Nephron (organoid): ENCODE data around the gene BBS5.
"Not testable (repeated sequence)": the region's sequence is repeated elsewhere in the genome, so short reads cannot be mapped to it uniquely, and the experiment has no call there.

Experiments
- H3K27ac Mint-ChIP-seq, 3 experiments: 2 replicates each; pipeline ENCODE4 v1.8.0; 2020; ENCODE audit warnings: mixed read lengths in 3 of 3, mild to moderate bottlenecking in 2 of 3, moderate library complexity in 1 of 3
- H3K27me3 Mint-ChIP-seq: 2 replicates; pipeline ENCODE4 v1.8.0; 2021; ENCODE audit warnings: low read depth, mild to moderate bottlenecking, moderate library complexity, mixed read lengths
- H3K36me3 Mint-ChIP-seq: 2 replicates; pipeline ENCODE4 v1.8.0; 2020; ENCODE audit warnings: low read depth, mixed read lengths
- H3K4me1 Mint-ChIP-seq: 2 replicates; pipeline ENCODE4 v1.8.0; 2020; ENCODE audit warnings: mixed read lengths
- H3K4me3 Mint-ChIP-seq, 3 experiments: 2 replicates each; pipeline ENCODE4 v1.8.0; 2020; ENCODE audit warnings: mild to moderate bottlenecking in 3 of 3, mixed read lengths in 3 of 3, moderate library complexity in 2 of 3
- H3K9me3 Mint-ChIP-seq: 2 replicates; pipeline ENCODE4 v1.8.0; 2020; ENCODE audit warnings: mixed read lengths
- CTCF ChIP-seq, 3 experiments: fragments of 200-600 bp; sonication (generic); IDR thresholded peaks; one replicate each; pipeline ENCODE4 v1.5.0; 2021; ENCODE audit warnings: antibody characterized with exemption in 3 of 3; ENCODE audit not compliant: unreplicated experiment in 3 of 3

BBS5 gene

GRCh38 chr2:169448865-169449264 lies 30.4 kb upstream of the BBS5 start:
- no peak overlapping the region for H3K27ac Mint-ChIP-seq
- H3K4me1 Mint-ChIP-seq = no peaks in the 10 kb centered on the region
- TF ChIP-seq CTCF (IDR thresholded peaks at IDR 0.05; ENCODE audit: unreplicated experiment in 3 of 3) = no peak
- H3K36me3 Mint-ChIP-seq = no peaks in the 10 kb centered on the region
- H3K27me3 Mint-ChIP-seq = no peaks in the 10 kb centered on the region
- H3K4me3 Mint-ChIP-seq = no peak overlapping the region
- peaks cover 5% of the 10 kb centered on the region for H3K9me3 Mint-ChIP-seq

DNA sequence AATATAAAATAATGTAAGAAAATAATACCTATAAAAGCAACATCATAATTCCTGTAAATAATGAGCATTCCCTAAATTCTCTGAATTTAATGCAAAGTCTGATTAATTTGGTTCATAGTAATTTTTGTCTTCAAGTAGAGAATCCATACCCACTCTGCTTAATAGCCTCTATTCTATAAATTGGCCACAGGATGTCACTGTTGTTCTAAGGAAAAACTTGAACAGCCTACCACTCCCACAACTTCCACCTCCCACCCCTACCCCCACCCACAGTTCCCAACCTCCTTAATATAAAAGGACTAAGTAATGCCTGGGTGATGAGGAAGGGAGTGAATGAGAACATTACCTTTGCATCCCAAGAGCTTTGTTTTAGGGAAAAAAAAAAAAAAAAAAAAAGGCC lies 27.2 kb upstream of the BBS5 start:
- Mint-ChIP-seq H3K4me1 (no peaks in the 10 kb centered on the region), H3K27me3 (no peaks in the 10 kb centered on the region), H3K27ac (no peak overlapping the region), H3K9me3 (peaks cover 11% of the 10 kb centered on the region), H3K36me3 (no peaks in the 10 kb centered on the region), H3K4me3 (no peak overlapping the region)
- TF ChIP-seq CTCF (IDR thresholded peaks at IDR 0.05; ENCODE audit: unreplicated experiment in 3 of 3) = peak; percentile 35 to 57 (median 54)

- not testable (repeated sequence) for H3K27ac Mint-ChIP-seq, H3K4me1 Mint-ChIP-seq, H3K27me3 Mint-ChIP-seq, H3K36me3 Mint-ChIP-seq, H3K4me3 Mint-ChIP-seq
- H3K9me3 Mint-ChIP-seq = peaks cover 14% of the 10 kb centered on the region
Measured at GRCh38 chr2:169453044-169453443, 26.2 kb upstream of the BBS5 start.

- Mint-ChIP-seq H3K27ac (no peak overlapping the region), H3K27me3 (peaks cover 5% of the 10 kb centered on the region), H3K9me3 (peaks cover 5% of the 10 kb centered on the region), H3K4me3 (no peak overlapping the region), H3K4me1 (no peaks in the 10 kb centered on the region), H3K36me3 (no peaks in the 10 kb centered on the region)
- no peak for TF ChIP-seq CTCF (IDR thresholded peaks at IDR 0.05; ENCODE audit: unreplicated experiment in 3 of 3)
Measured at GRCh38 chr2:169461143-169461542, 18.2 kb upstream of the BBS5 start.

DNA sequence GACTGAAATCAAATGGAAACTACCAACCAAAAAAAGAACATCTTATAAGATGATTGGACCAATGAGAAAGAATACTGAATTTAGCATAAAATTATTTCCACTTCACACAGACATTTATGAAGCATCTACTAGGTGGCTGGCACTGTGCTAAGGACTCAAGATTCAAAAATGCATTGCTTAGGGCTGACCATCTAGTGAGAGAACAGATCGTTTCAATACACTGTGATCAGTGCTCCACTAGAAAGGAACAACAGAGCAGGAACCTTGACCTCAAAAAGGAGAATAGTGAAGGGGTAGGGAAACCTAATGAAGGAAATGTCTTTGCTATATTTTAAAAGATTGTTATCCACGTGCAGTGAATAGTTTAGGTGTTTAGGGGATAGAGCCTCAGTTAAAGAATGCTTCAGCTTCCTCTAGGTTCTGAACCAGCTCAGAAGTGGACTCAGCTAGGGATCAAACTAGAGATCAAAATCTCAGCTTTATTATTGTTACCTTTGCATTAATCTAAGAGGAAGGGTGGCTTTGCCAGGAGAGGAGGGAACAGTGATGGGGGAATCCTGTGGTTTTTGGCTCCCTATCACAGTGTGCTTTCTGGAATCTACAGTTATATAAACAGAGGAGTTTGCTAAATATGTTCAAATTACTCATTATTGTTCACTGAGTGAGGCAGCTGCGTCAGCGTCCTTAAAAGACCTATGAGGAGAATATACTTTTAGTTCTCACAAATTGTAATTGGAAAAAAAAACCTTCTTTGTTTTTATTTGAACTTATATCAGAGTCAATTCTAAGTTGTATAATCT lies 16.2 kb upstream of the BBS5 start:
- Mint-ChIP-seq H3K9me3 (peaks cover 2% of the 10 kb centered on the region), H3K4me1 (no peaks in the 10 kb centered on the region), H3K27ac (no peak overlapping the region), H3K36me3 (no peaks in the 10 kb centered on the region), H3K27me3 (peaks cover 5% of the 10 kb centered on the region), H3K4me3 (no peak overlapping the region)
- TF ChIP-seq CTCF (IDR thresholded peaks at IDR 0.05; ENCODE audit: unreplicated experiment in 3 of 3) = no peak

- no peaks in the 10 kb centered on the region for H3K4me1 Mint-ChIP-seq
- H3K36me3 Mint-ChIP-seq = no peaks in the 10 kb centered on the region
- H3K9me3 Mint-ChIP-seq = no peaks in the 10 kb centered on the region
- no peak overlapping the region for H3K27ac Mint-ChIP-seq
- peaks cover 3% of the 10 kb centered on the region for H3K27me3 Mint-ChIP-seq
- no peak for TF ChIP-seq CTCF (IDR thresholded peaks at IDR 0.05; ENCODE audit: unreplicated experiment in 3 of 3)
- no peak overlapping the region for H3K4me3 Mint-ChIP-seq
Measured at GRCh38 chr2:169464466-169464865, 14.8 kb upstream of the BBS5 start.
